Stimulated activated CD4-positive, alpha-beta T cell treated with anti-CD3 and anti-CD28 coated beads, TNF-alpha, amount 100 ng/mL, for 4 hours (primary cell): ENCODE measurements around the gene CCDC87.
A peak's percentile ranks its signal among the peaks of the same experiment; 100 is the strongest.
"Not testable (repeated sequence)": the region's sequence is repeated elsewhere in the genome, so short reads cannot be mapped to it uniquely, and the experiment has no call there.

ENCODE experiments used
- DNase-seq, 3 experiments: peaks; one replicate each; pipeline ENCODE4 v3.0.0-alpha.2; 2020; ENCODE audit warnings: low read depth in 3 of 3

The CCDC87 gene

DNA sequence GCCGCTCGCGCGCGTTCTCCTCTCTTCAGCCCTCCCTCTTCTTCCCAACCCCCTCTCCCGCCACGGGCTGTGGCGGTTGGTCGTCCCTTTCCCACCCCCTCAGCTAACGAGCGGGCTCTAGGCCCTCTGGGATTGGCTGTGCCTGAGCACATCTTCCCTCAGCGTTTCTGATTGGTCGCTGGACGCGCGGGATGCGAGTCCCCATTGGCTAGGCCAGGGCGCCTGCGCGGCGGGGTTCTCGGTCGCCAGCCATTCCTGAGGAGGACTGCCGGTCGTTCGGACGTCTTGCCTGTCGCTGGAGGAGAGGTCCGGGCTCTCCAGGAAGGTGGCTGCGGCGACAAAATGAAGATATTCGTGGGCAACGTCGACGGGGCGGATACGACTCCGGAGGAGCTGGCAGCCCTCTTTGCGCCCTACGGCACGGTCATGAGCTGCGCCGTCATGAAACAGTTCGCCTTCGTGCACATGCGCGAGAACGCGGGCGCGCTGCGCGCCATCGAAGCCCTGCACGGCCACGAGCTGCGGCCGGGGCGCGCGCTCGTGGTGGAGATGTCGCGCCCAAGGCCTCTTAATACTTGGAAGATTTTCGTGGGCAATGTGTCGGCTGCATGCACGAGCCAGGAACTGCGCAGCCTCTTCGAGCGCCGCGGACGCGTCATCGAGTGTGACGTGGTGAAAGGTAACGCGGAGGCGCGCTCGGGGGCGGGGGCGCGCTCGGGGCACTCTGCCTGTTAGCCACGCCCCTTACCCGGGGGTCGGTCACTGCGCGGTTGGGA, 23.7 kb upstream of the CCDC87 start, which contains the start of gene RBM14:
RBM14 (plus strand) TSS at position 252 of the 776 bp plus-strand sequence; CDS start at position 343, 91 bp downstream.
- DNase-seq = peak; percentile 92 to 98 (median 95)

DNA sequence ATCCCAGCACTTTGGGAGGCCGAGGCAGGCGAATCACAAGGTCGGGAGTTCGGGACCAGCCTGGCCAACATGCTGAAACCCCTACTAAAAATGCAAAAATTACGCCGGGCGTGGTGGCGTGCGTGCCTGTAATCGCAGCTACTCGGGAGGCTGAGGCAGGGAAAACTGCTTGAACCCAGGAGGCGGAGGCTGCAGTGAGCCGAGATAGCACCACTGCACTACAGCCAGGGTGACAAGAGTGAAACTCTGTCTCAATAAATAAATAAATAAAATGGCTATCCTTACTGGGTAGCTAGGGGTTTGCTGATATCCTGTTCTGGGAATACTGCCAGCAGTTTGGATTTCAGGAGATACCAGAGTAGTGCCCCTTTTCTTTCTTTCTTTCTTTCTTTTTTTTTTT, 21.2 kb upstream of the CCDC87 start:
- DNase-seq = no peak

DNA sequence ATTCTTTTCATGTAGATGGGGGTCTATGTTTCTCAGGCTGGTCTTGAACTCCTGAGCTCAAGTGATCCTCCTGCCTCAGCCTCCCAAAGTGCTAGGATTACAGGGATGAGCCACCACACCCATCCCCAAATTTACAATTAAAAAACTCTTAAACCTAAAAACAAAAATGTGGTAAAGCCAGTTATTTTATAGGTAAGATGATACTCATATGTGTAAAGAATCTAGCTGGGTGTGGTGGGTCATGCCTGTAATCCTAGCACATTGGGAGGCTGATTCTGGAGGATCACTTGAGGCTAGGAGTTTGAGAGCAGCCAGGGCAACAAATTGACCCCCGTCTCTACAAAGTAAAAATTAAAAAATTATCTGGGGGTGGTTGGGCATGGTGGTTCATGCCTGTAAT, 19.6 kb upstream of the CCDC87 start:
- DNase-seq = no peak

DNA sequence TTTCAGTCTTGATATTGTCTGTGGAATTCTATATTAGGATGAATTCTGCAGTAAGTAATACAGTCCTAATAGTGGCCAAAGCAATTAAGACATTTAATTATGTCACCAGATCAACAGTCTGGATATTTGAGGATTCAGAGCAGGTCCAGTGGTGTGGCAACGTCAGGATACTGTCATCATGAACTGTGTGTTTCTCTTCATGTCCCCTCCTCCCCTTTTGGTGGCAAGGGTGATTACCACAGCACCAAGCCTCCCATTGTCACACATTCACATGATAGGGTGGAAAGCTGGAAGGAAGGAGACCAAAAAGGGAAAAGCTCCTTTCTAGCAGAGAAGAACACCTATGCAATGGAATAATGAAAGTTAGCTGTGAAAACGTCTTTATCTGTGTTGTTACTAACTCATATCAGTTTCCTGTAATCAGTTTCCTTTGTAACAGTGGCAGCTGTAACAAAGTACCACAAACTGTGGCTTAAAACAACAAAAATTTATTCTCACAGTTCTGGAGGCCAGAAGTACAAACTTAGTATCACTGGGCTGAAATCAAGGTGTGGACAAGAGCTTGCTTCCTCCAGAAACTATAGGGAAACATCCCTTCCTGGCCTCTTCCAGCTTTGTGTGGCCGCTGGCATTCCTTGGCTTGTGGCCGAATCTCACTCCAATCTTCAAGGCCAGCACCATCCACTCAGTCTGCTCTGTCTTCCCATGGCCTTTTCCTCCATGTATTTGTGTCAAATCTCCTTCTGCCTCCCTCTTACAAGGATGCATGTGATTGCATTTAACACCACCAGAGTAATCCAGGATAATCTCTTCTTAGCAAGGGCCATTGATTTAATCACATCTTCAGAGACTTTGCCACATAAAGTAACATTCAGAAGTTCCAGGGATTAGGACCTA, 17.1 kb upstream of the CCDC87 start:
- no peak for DNase-seq

DNA sequence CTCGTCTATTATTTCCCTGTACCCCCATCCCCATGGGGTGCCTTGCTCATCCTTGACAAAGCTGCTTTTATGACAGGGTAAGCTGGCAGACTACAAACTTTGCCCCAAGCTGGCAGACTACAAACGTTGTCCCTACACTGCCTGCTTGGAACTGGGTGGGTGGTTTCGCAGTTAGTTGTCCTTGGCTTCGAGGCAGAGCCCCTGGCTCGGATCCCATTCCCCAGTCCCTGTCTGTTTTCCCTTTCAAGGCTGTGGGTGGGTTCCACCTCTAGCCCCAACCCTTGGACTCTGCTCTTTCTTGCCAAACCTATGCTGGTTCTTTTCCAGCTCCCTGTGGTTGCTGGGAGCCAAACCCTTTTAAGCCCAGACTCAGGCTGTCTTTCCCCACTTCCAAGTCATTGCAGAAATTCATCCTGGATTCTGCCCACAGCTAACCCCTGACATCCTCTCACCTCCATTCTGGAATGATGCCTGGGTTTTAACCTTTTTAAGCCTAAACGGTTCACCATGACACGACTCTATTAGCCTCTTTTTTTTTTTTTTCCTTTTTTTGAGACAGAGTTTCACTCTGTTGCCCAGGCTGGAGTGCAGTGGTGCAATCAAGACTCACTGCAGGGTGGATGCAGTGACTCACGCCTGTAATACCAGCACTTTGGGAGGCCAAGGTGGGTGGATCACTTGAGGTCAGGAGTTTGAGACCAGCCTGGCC, 14.4 kb upstream of the CCDC87 start:
- no peak for DNase-seq

DNA sequence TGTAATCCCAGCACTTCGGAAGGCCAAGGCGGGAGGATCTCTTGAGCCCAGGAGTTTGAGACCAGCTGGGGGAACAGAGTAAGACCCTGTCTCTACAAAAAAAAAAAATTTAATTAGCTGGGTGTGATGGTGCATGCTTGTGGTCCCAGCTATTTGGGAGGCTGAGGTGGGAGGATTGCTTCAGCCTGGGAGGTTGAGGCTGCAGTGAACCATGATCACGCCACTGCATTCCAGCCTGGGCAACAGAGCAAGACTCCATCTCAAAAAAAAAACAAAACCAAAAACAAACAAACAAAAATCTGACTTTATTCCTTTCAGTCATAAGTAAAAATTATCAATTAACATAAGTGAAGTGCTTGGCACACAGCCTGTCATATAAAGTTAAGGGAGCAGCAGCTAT, 13.7 kb upstream of the CCDC87 start:
- not testable (repeated sequence) for DNase-seq

DNA sequence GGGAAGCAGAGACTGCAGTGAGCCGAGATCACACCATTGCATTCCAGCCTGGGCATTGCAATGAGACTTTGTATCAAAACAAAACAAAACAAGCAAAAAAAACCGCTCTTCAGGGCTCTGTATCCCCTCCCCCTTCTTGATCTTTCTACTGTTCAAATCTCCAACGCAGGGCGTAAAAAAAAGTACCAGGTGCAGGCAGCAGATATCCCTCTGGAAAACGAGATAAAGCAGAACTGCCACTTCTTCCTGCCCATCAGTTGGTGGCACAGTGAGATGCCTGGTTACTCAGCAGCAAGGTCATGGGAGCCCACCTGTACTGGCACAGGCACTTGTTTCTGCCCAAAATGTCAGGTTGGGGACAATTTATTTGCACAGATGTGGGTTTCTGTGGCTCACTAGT, 11.3 kb upstream of the CCDC87 start:
- DNase-seq = no peak

DNA sequence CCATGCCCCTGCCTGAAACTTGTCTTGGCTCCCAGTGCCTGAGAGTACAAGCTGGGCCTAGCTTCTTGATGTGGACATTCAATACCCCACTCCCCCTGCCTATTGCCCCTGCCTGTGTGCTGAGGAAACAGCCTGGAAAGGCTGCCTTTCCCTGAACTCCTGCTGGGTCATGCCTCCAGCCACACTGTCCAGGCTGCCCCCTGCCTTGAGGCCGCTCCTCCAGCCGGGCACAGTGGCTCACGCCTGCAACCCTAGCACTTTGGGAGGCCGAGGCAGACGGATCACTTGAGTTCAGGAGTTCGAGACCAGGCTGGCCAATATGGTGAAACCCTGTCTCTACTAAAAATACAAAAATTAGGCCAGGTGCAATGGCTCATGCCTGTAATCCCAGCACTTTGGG, 10.2 kb upstream of the CCDC87 start:
- DNase-seq = no peak

DNA sequence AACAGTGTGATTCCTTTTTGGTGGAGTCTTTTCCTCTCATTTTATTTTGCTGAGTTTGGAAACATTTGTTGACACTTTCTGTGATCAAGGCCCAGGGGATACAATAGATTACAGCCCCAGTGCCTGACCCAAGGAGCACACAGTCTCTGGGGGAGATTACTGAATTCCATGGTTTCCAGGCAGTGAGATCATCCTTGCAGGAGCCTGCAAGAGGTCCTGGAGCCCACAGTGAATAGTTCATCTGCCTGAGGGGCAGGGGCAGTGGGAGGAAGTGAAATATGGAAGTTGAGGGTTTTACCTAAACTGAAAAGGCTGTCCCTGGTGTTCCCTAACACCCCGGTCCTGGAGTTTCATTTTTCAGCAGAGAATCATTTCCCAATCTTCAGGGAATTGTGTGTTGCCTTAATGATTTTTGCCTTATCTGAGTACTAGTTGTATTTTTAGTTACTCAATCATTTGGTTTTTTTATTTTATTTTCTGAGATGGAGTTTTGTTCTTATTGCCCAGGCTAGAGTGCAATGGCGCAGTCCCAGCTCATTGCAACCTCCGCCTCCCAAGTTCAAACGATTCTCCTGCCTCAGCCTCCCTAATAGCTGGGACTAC, 7.9 kb upstream of the CCDC87 start:
- no peak for DNase-seq

DNA sequence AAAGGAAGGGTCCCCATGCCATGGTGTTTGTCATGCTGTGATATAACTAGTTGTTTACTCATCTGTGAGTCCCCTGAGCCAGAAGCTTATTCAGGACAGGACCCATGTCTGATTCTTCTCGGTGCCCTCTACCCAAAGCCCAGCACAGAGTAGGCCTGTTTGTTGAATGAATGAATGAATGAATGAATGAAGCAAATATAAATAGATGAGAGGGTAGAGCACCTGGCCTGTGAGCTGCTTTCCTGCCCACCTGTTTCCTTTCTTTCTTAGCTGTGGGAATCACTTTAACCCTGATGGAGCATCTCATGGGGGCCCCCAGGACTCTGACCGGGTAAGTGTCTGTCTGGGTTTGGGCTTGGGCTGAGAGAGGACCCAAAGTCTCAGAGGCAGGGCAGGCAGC, 7.4 kb upstream of the CCDC87 start:
- DNase-seq = no peak

DNA sequence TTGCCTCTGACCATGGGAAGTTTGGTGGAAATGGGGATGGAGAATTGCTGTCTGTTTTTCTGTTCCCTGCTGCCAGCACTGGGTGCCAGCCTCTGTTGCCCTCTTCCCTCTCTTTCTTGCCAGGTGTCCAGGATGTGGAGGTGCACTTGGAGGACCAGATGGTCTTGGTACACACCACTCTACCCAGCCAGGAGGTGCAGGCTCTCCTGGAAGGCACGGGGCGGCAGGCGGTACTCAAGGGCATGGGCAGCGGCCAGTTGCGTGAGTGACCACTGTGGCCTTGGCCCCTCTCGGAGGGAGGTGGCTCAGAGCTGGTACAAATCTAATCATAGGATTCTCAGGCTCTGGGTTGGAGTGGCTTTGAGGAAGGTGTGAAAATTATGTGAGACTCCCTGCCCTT, 6.1 kb upstream of the CCDC87 start:
- DNase-seq = no peak

DNA sequence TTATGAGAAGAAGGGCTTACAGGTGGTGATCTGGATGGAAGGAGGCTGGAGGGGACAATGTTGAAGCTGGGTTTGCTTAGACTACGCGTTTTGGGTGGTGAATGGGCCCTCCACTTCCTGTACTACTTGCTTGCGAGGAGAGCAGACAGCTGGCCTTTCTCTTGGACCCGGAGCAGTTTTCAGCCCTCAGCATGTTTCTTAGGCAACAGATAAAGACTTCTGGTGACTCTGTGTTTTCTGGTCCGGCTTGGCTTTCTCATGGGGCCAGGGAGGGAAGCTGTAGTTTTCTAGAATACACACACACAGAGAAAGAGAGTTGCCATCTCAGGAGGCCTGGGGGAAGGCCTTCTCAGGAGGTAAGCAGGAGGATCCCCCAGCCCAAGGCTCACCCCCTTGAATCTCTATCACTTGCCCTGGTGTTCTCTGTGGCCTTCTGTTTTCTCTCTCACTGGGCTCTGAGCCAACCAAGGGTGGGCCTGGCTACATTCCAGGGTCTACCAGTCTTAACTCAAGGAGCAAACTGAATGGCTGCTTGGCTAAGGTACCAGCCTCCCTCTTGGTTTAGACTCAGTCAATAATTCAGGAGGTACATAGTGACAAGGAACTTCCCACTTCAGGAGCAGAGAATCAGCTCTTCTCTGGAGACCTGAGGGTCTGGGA, 2.5 kb upstream of the CCDC87 start:
- no peak for DNase-seq

DNA sequence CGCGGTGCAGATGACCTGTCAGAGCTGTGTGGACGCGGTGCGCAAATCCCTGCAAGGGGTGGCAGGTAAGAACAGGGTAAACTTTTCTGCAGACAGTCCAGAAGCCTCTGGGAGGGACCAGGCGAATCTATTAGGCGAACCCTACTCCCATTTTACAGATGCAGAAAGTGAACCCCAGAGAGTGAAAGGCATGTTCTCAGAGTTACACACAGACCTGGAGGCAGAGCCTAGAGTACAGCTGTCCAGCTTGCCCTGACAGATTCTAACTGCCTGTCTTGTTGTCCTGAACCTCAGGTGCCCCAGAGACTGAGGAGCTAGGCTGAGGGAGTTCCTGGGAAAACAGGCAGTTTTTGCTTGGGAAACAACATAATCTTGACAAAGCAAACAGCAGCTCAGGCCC, 787 bp upstream of the CCDC87 start:
- no peak for DNase-seq

DNA sequence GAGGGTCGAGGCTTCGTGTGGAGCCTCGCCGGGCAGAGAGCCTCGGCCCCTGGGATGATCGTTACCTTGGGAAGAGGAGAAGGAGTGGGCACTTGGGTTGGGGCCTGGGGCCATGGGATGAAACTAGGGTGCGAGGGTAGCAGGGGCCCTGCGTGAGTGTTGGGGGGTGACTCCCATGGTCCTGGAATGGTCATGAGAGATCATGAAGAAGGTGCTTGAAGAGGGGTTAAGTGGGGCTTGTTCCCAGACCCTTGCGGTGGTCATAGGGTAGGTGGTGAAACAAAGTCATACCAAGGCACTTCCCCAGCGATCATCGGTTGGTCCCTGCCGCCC, 406 bp upstream of the CCDC87 start:
- no peak for DNase-seq

DNA sequence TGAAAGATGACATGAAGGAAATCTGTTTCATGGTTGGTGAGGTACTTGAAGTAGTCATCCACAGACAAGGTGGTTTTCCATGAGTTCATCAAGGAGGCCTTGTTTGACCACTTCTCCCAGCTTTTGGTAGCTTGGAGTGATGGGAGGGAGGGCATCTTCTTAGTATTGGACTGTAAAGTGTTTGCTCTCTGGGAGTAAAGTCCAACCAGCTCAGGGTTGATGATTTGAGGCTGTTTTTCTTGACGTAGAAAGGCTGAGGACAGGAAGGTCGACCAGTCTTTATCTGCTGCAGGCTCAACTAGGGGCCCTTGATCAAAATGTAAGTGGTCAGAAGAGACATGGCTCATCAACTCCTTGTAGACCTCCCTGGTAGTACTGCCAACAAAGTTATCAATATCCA, 1.7 kb downstream of the CCDC87 start:
- no peak for DNase-seq

DNA sequence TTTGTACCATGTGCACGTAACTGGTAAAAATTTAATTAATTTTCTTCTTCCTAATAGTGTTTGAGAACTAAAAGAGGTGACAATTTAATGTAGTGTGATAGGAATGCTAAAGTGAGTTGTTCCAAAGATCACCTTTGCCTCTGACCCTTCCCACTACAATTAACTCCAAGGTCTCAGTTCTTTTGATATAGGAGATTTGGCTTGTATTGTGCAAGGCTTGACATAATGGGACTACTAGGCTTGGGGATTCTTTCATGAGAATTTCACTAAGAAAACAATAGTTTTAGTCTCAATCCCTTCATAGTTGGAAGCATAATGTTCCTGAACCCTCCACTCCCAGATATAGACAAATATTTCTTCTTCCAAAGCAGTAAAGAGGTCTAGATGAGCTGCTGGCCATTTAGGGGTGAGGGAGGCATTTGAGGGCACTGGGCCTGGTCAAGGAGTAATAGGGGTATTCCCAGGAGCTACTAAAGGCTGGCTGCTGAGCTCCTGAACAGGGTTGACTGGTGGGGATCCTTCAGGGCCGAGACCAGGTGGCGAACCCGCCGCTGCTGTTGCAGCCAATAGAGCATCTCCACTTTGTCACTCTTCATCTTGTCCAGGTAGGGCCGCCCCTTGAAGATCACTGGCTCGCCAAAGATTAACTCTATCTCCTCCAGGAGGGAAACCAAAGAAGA, 2.7 kb downstream of the CCDC87 start:
- no peak for DNase-seq

DNA sequence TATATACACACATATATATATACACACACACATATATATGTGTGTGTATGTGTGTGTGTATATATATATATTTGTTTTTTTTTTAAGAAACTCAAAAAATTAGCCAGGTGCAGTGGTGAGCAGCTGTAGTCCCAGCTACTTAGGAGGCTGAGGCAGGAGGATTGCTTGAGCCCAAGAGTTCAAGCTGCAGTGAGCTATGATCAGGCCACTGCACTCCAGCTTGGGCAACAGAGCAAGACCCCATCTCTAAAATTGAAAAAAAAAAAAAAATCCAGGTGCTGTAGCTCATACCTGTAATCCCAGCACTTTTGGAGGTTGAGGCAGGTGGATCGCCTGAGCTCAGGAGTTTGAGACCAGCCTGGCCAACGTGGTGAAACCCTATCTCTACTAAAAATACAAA, 3.5 kb downstream of the CCDC87 start:
- not testable (repeated sequence) for DNase-seq

DNA sequence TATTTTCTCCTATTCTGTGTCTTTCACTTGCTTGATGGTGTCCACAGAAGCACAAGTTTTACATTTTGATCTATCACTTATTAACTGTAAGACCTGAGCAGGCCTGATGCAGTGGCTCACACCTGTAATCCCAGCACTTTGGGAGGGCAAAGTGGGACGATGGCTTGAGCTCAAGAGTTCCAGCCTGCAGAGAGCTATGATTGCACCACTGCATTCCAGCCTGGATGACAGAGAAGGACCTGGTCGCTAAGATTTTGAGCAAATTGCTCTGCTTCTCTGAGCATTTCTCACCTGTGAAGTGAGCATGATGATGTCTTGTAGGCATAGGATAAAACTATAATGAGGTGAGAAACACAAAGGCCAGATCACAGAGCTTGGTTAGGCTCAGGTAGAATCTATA, 6.7 kb downstream of the CCDC87 start:
- no peak for DNase-seq

DNA sequence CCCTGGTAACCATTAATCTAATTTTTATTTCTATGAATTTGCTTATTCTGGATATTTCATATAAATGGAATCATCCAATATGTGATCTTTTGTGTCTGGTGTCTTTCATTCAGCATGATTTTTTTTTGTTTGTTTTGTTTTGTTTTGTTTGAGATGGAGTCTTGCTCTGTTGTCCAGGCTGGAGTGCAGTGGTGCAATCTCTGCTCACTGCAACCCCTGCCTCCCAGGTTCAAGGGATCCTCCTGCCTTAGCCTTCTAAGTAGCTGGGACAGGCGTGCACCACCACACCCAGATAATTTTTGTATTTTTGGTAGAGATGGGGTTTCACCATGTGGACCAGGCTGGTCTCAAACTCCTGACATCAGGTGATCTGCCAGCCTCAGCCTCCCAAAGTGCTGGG, 7.4 kb downstream of the CCDC87 start:
- not testable (repeated sequence) for DNase-seq

DNA sequence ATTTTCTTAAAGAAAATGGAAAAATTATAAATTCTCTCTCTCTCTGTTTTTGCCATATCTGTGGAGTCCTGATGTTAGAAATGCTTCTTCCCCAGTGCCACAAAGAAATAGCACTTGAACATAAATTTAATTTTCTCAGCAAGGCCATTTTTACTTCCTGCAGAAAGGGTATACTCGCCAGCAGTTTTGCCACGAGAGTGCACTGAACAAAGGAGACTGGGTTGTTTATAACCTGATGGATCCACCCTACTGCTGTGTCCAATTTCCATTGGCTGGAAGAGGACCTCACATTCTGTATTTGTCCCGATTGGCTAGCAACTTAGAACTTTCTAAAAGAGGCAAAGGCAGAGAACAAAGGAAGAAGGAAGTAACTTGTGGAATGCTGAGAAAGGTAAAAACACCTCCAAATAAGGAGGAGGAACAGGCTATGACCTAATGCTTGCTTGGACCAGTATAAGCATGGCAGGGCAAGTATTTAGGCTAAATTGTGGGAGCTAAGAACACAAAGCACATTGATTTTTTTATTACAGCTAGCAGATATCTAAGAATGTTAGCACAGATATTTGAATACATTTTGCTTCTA, 10.2 kb downstream of the CCDC87 start:
- DNase-seq = not testable (repeated sequence)

DNA sequence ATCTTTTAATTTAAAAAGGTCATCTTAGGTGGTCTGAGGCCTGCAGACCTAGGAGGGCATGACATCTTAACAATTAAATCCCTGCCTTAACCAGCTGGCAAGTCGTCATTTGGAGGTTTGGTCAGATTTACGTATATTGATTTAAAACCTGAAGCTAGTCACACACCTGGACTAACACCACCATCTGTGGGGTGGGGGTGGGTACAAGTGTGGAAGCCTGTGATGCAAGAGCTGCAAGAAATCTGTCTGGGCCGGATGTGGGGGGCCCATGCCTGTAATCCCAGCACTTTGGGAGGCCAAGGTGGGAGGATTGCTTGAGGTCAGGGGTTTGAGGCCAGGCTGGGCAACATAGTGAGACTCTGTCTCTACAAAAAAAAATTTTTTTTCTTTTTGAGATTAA, 11.6 kb downstream of the CCDC87 start:
- DNase-seq = no peak
